Astrocyte (in vitro differentiated cells and primary cell): ENCODE measurements around the gene PRSS33. TPM values are rescaled to one million over a fixed set of nuclear protein-coding genes. Genes with fewer than 3 reads are reported as not detected.

ENCODE experiments used
- DNase-seq: peaks from one replicate; pipeline ENCODE4 v3.0.0-alpha.2; 2010; ENCODE audit warnings: low read depth
- FAIRE-seq: peaks from 2 replicates; lab custom pipeline; 2011; peaks lifted over from hg19 to GRCh38; lab: Jason Lieb, UNC
- H2AFZ ChIP-seq: 2 replicates; pipeline ENCODE4 v1.6.0; 2012; ENCODE audit warnings: low read depth, low read length, inconsistent platforms
- H3K27ac ChIP-seq: 2 replicates; pipeline ENCODE4 v1.5.1; 2011; ENCODE audit warnings: low read depth, low read length, inconsistent platforms
- H3K27me3 ChIP-seq: 2 replicates; pipeline ENCODE4 v1.6.0; 2011; ENCODE audit warnings: low read length, inconsistent platforms; ENCODE audit not compliant: insufficient read depth
- H3K36me3 ChIP-seq: 2 replicates; pipeline ENCODE4 v1.5.1; 2011; ENCODE audit warnings: low read length, inconsistent platforms; ENCODE audit not compliant: insufficient read depth
- H3K4me1 ChIP-seq: 2 replicates; pipeline ENCODE4 v1.5.1; 2011; ENCODE audit warnings: low read length, inconsistent platforms; ENCODE audit not compliant: insufficient read depth
- H3K4me2 ChIP-seq: 2 replicates; pipeline ENCODE4 v1.6.0; 2012; ENCODE audit warnings: low read length, inconsistent platforms
- H3K4me3 ChIP-seq: 2 replicates; pipeline ENCODE4 v1.5.1; 2011; ENCODE audit warnings: low read depth, mild to moderate bottlenecking, low read length, inconsistent platforms; ENCODE audit not compliant: insufficient read depth
- H3K79me2 ChIP-seq: 2 replicates; pipeline ENCODE4 v1.6.0; 2012; ENCODE audit warnings: mild to moderate bottlenecking, low read length, inconsistent platforms; ENCODE audit not compliant: insufficient read depth
- H3K9ac ChIP-seq: 2 replicates; pipeline ENCODE4 v1.6.0; 2012; ENCODE audit warnings: mild to moderate bottlenecking, low read length, inconsistent platforms
- H3K9me3 ChIP-seq: 2 replicates; pipeline ENCODE4 v1.5.1; 2012; ENCODE audit warnings: low read depth, mild to moderate bottlenecking, low read length, inconsistent platforms; ENCODE audit not compliant: insufficient read depth
- H4K20me1 ChIP-seq: 2 replicates; pipeline ENCODE4 v1.6.0; 2012; ENCODE audit warnings: low read length, inconsistent platforms; ENCODE audit not compliant: insufficient read depth
- H3K27ac Mint-ChIP-seq: one replicate; pipeline ENCODE4 v1.8.0; 2021; ENCODE audit warnings: mild to moderate bottlenecking, mixed read lengths; ENCODE audit not compliant: unreplicated experiment
- H3K27me3 Mint-ChIP-seq: one replicate; pipeline ENCODE4 v1.8.0; 2021; ENCODE audit warnings: low read depth, mixed read lengths; ENCODE audit not compliant: unreplicated experiment
- H3K36me3 Mint-ChIP-seq: one replicate; pipeline ENCODE4 v1.8.0; 2021; ENCODE audit warnings: low read depth, mixed read lengths; ENCODE audit not compliant: unreplicated experiment
- H3K4me1 Mint-ChIP-seq: one replicate; pipeline ENCODE4 v1.8.0; 2021; ENCODE audit warnings: low read depth, mixed read lengths; ENCODE audit not compliant: unreplicated experiment
- H3K4me3 Mint-ChIP-seq: one replicate; pipeline ENCODE4 v1.8.0; 2021; ENCODE audit warnings: mild to moderate bottlenecking, moderate library complexity, mixed read lengths; ENCODE audit not compliant: unreplicated experiment
- H3K9me3 Mint-ChIP-seq: one replicate; pipeline ENCODE4 v1.8.0; 2021; ENCODE audit warnings: mild to moderate bottlenecking, mixed read lengths; ENCODE audit not compliant: unreplicated experiment
- CTCF ChIP-seq: IDR thresholded peaks from 2 replicates; pipeline ENCODE4 v1.5.1; 2011; ENCODE audit warnings: low read depth, mild to moderate bottlenecking, inconsistent platforms, low read length, moderate library complexity; ENCODE audit not compliant: insufficient read depth
- EZH2 ChIP-seq: IDR thresholded peaks from 2 replicates; pipeline ENCODE4 v1.6.1; 2012; ENCODE audit warnings: mild to moderate bottlenecking, low read length, inconsistent platforms; ENCODE audit not compliant: insufficient read depth
- total RNA-seq: library from RNA; stranded (reverse); gene quantifications from 2 replicates; pipeline ENCODE4 v1.2.1, GENCODE V29; 2021

The PRSS33 gene
- total RNA-seq, 1 donor from 2014 or later: not detected

GRCh38 chr16:2777903-2778629, 9.3 kb downstream of the PRSS33 start:
- no peak for DNase-seq
- Mint-ChIP-seq H3K36me3 (peaks cover 9% of the 10 kb centered on the region), H3K4me1 (peaks cover 12% of the 10 kb centered on the region), H3K27me3 (peaks cover 2% of the 10 kb centered on the region), H3K4me3 (peak overlapping the region; percentile 92), H3K9me3 (peaks cover 4% of the 10 kb centered on the region), H3K27ac (peak overlapping the region; percentile 98)
- H2AFZ ChIP-seq: peak overlapping the region; percentile 98
- no peaks in the 10 kb centered on the region for H3K27me3 ChIP-seq
- peak overlapping the region; percentile 93 for H3K4me3 ChIP-seq
- peaks cover 55% of the 10 kb centered on the region for H3K79me2 ChIP-seq
- H3K9me3 ChIP-seq: no peaks in the 10 kb centered on the region
- H3K4me2 ChIP-seq: peak overlapping the region; percentile 91
- H3K9ac ChIP-seq: peak overlapping the region; percentile 99
- H4K20me1 ChIP-seq: peaks cover 32% of the 10 kb centered on the region
- peaks cover 16% of the 10 kb centered on the region for H3K4me1 ChIP-seq
- TF ChIP-seq CTCF (no peak), EZH2 (no peak)
- peaks cover 10% of the 10 kb centered on the region for H3K36me3 ChIP-seq
- no peak for FAIRE-seq
- peak overlapping the region; percentile 99 for H3K27ac ChIP-seq

- H3K27ac Mint-ChIP-seq: peak within 1 kb of the TSS; percentile 98
- peaks cover 38% of the 10 kb centered on the region for H4K20me1 ChIP-seq
Observed at GRCh38 chr16:2777231-2777902, 10.0 kb downstream of the PRSS33 start, which contains the start of gene ELOB. ELOB (minus strand) TSS chr16:2777280; CDS start chr16:2777239, 41 bp downstream.

More at GRCh38 chr16:2777231-2777902, 10.0 kb downstream of the PRSS33 start, which contains the start of gene ELOB:
- Histone ChIP-seq H3K27me3 (no peaks in the 10 kb centered on the region), H3K4me1 (peaks cover 21% of the 10 kb centered on the region), H3K4me2 (peak within 1 kb of the TSS; percentile 91), H3K27ac (peak within 1 kb of the TSS; percentile 99), H3K9ac (peak within 1 kb of the TSS; percentile 99), H3K9me3 (no peaks in the 10 kb centered on the region), H3K79me2 (peaks cover 62% of the 10 kb centered on the region), H3K4me3 (peak within 1 kb of the TSS; percentile 93), H2AFZ (peak within 1 kb of the TSS; percentile 98), H3K36me3 (peaks cover 13% of the 10 kb centered on the region)
- peak within 1 kb of the TSS; percentile 100 for H3K4me3 Mint-ChIP-seq
- TF ChIP-seq CTCF: no peak
- TF ChIP-seq EZH2: no peak
- H3K36me3 Mint-ChIP-seq: peaks cover 9% of the 10 kb centered on the region
- peaks cover 18% of the 10 kb centered on the region for H3K4me1 Mint-ChIP-seq
- FAIRE-seq: no peak
- H3K27me3 Mint-ChIP-seq: peaks cover 2% of the 10 kb centered on the region
- peak; percentile 47 for DNase-seq
- H3K9me3 Mint-ChIP-seq: peaks cover 4% of the 10 kb centered on the region
